GM12878 (cell line): ENCODE data around the gene TEX44. TPM values are rescaled to one million over a fixed set of nuclear protein-coding genes. Genes with fewer than 3 reads are reported as not detected.

ENCODE experiments used
- ATAC-seq: fragments of 200-7000 bp; cut with Tn5 transposase; 3 replicates; pipeline ENCODE4 v1.9.1; 2020; ENCODE audit warnings: mild to moderate bottlenecking, moderate library complexity
- BruUV-seq: library from RNA; stranded (reverse); fragments of 400-500 nt; replicated peaks from 2 replicates; lab custom pipeline; 2021; lab: Mats Ljungman, UMichigan
- CTCF ChIA-PET: fragments of 300-600 bp; sonication (Branson Sonifier 250); formaldehyde crosslinking; extraction: SDS; loops from one replicate; lab custom pipeline; 2021; ENCODE audit warnings: inconsistent platforms; lab: Yijun Ruan, JAX
- POLR2A ChIA-PET: fragments of 350-600 bp; formaldehyde crosslinking; extraction: SDS; loops from one replicate; lab custom pipeline; 2021; ENCODE audit warnings: inconsistent platforms; lab: Charles Lee
- RAD21 ChIA-PET: fragments of 300-600 bp; sonication (Branson Sonifier 250); formaldehyde crosslinking; loops from one replicate; lab custom pipeline; 2023; ENCODE audit warnings: antibody characterized with exemption; ENCODE audit not compliant: unreplicated experiment; lab: Charles Lee
- SMC1A ChIA-PET: fragments of 300-600 bp; sonication (Branson Sonifier 250); formaldehyde crosslinking; loops from one replicate; lab custom pipeline; 2023; ENCODE audit not compliant: unreplicated experiment, uncharacterized antibody; lab: Charles Lee
- DNase-seq: peaks from one replicate; pipeline ENCODE4 v3.0.0-alpha.2; 2011; ENCODE audit warnings: low read depth, low spot score
- FAIRE-seq: peaks from 3 replicates; lab custom pipeline; 2011; peaks lifted over from hg19 to GRCh38; lab: Jason Lieb, UNC
- H2AFZ ChIP-seq: 2 replicates; pipeline ENCODE4 v1.6.0; 2011; ENCODE audit warnings: low read depth, low read length, control low read depth; ENCODE audit not compliant: control insufficient read depth
- H3K27ac ChIP-seq: 2 replicates; pipeline ENCODE4 v1.5.1; 2011; ENCODE audit warnings: control low read depth; ENCODE audit not compliant: control insufficient read depth, insufficient read depth
- H3K27me3 ChIP-seq, 2 experiments: replicated peaks in 1 of 2; 2 replicates each; pipeline versions ENCODE4 v1.6.0 to v1.6.1; 2011; ENCODE audit warnings: low read length in 1 of 2; ENCODE audit not compliant: control insufficient read depth in 2 of 2, insufficient read depth in 2 of 2
- H3K36me3 ChIP-seq, 2 experiments: 2 replicates each; pipeline ENCODE4 v1.5.1; 2011; ENCODE audit warnings: low read length in 1 of 2; ENCODE audit not compliant: control insufficient read depth in 2 of 2, insufficient read depth in 2 of 2
- H3K4me1 ChIP-seq: 2 replicates; pipeline ENCODE4 v1.6.1; 2011; ENCODE audit warnings: mild to moderate bottlenecking, low read length, moderate library complexity, mixed read lengths; ENCODE audit not compliant: control insufficient read depth, insufficient read depth
- H3K4me2 ChIP-seq: 2 replicates; pipeline ENCODE4 v1.6.0; 2011; ENCODE audit warnings: control low read depth; ENCODE audit not compliant: control insufficient read depth, insufficient read depth
- H3K4me3 ChIP-seq: fragments of 200-600 bp; sonication (generic); 2 replicates; pipeline ENCODE4 v1.5.1; 2016
- H3K79me2 ChIP-seq: 2 replicates; pipeline ENCODE4 v1.6.0; 2011; ENCODE audit warnings: low read length; ENCODE audit not compliant: control insufficient read depth, insufficient read depth
- H3K9ac ChIP-seq: 2 replicates; pipeline ENCODE4 v1.8.0; 2011; ENCODE audit warnings: low read length, control low read depth, mixed read lengths; ENCODE audit not compliant: control insufficient read depth, insufficient read depth
- H3K9me3 ChIP-seq: replicated peaks from 3 replicates; pipeline ENCODE4 v1.5.1; 2011; ENCODE audit warnings: mild to moderate bottlenecking, low read length; ENCODE audit not compliant: control insufficient read depth, insufficient read depth
- H4K20me1 ChIP-seq: 2 replicates; pipeline ENCODE4 v1.6.0; 2011; ENCODE audit not compliant: control insufficient read depth, insufficient read depth
- HDGF ChIP-seq: fragments of 450-650 bp; IDR thresholded peaks from 2 replicates; pipeline ENCODE4 v1.6.1; 2016; ENCODE audit warnings: antibody characterized with exemption
- LARP7 ChIP-seq: fragments of 450-650 bp; IDR thresholded peaks from 2 replicates; pipeline ENCODE4 v1.6.1; 2017; ENCODE audit warnings: mild to moderate bottlenecking
- NFXL1 ChIP-seq: fragments of 450-650 bp; IDR thresholded peaks from 2 replicates; pipeline ENCODE4 v1.6.1; 2017; ENCODE audit warnings: antibody characterized with exemption, mild to moderate bottlenecking, borderline replicate concordance
- WGBS: methylation state at CpG from one replicate; pipeline ENCODE4 v1.1.6; 2016; ENCODE audit warnings: low lambda C conversion rate; ENCODE audit not compliant: insufficient replicate concordance, insufficient coverage; ENCODE audit errors: missing lambda C conversion rate; 5-methylcytosine and 5-hydroxymethylcytosine counted together
- in situ Hi-C: fragments of 300-500 bp; cut with MboI; formaldehyde crosslinking; loops from 9 replicates; pipeline ENCODE4 v1.14.3; 2018; ENCODE audit warnings: mixed read lengths
- intact Hi-C: fragments of 100-400 bp; cut with micrococcal nuclease; formaldehyde crosslinking; loops from one replicate; pipeline ENCODE4 v1.14.2; 2022; ENCODE audit not compliant: unreplicated experiment
- polyA plus RNA-seq, 11 experiments: library from polyadenylated mRNA; depleted of rRNA in 4 of 11; unstranded in 6 of 11; stranded (reverse) in 5 of 11; fragments of >200 nt; fragmentation: Nextera tagmentation in 4 of 11; fragmentation: Illumina TruSeq in 1 of 11; extraction: Ambion mirVana in 4 of 11; extraction: Trizol in 1 of 11; gene quantifications; 1 replicate in 1 of 11; 2 replicates in 10 of 11; pipeline versions ENCODE4 v1.2.1 to v1.2.3, GENCODE V29; 2011 to 2016; ENCODE audit warnings: inconsistent platforms in 2 of 11, missing spikeins in 2 of 11, low read depth in 1 of 11
- total RNA-seq, 4 experiments: library from RNA; depleted of rRNA in 3 of 4; stranded (reverse); fragments of >200 nt in 3 of 4; fragmentation: Illumina TruSeq in 1 of 4; extraction: Trizol in 1 of 4; gene quantifications; 2 replicates each; pipeline versions ENCODE4 v1.2.1 to v1.2.3, GENCODE V29; 2013 to 2021
- TF ChIP-seq, protein P1 (sequence below): fragments of 450-650 bp; IDR thresholded peaks from 2 replicates; pipeline ENCODE4 v1.6.1; 2016; ENCODE audit warnings: mild to moderate bottlenecking

TEX44 gene
- total and polyA plus RNA-seq, 10 of the 15 experiments (the other 5 are each of a cell fraction or from before 2014, with no cell fraction given) = not detected

DNA sequence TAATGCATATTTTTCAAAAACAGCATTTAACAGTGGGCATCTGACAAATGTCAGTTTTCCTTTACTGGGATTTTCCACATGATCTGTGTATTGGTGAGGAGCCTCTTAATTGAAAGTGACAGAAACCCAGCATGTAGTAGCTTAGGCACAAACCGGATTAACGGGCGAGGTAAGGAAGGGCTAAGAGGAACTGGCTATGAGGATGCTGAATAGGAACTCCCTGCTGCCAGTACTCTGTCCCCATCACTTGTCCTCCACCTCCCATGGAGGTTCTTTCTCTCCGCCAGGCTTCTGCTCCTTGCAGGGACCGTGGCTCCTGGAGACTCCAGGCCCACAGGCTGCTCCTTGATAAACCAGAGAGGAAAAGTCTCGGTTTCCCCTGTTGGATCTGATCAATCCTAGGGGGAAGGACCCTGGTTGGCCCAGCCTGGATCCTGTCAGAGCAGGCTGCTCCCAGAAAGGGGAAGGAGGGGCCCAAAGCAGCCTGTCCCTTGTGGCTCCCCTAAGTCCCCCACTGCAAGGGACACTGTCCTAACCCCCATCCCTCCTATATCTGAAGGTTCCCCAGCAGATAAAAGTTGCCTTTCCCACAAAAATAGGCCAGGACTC, 10.3 kb downstream of the TEX44 start:
- Histone ChIP-seq H4K20me1 (no peaks in the 10 kb centered on the region), H3K9me3 (no peaks in the 10 kb centered on the region), H2AFZ (no peak overlapping the region), H3K4me3 (no peak overlapping the region), H3K4me1 (peaks cover 17% of the 10 kb centered on the region), H3K36me3 (no peaks in the 10 kb centered on the region), H3K4me2 (no peak overlapping the region), H3K27ac (no peak overlapping the region), H3K79me2 (no peaks in the 10 kb centered on the region), H3K27me3 (no peaks in the 10 kb centered on the region), H3K9ac (no peak overlapping the region)
- ChIA-PET CTCF (interaction anchor here (0.7 to 7.5 kb wide), 12 partner anchors 13 to 168 kb away, joined by 3 to 218 read pairs (median 8); no protein-coding TSS in a partner anchor), POLR2A (no interaction called here), RAD21 (interaction anchor here (7.0 kb wide), 1 partner anchor 38 kb away, joined by 118 read pairs; no protein-coding TSS in a partner anchor), SMC1A (interaction anchor here (1.9 to 7.7 kb wide), 4 partner anchors 39 to 88 kb away, joined by 6 to 112 read pairs (median 7); no protein-coding TSS in a partner anchor)
- DNase-seq (no peak), ATAC-seq (no peak), FAIRE-seq (no peak)
- intact Hi-C loops = no loop called here
- 62% methylated on average over 6 of the region's 6 CpGs for WGBS
- in situ Hi-C loops = no loop called here
- TF ChIP-seq NFXL1 (no peak), LARP7 (no peak), HDGF (no peak)
- TF ChIP-seq, protein P1, sequence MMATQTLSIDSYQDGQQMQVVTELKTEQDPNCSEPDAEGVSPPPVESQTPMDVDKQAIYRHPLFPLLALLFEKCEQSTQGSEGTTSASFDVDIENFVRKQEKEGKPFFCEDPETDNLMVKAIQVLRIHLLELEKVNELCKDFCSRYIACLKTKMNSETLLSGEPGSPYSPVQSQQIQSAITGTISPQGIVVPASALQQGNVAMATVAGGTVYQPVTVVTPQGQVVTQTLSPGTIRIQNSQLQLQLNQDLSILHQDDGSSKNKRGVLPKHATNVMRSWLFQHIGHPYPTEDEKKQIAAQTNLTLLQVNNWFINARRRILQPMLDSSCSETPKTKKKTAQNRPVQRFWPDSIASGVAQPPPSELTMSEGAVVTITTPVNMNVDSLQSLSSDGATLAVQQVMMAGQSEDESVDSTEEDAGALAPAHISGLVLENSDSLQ = no peak
- no TSS peak for BruUV-seq
